Smooth muscle cell (in vitro differentiated cells): Measurements from ENCODE around the gene S100A1. TPM values are rescaled to one million over a fixed set of nuclear protein-coding genes. Genes with fewer than 3 reads are reported as not detected.

Experiments
- DNase-seq: peaks from one replicate; lab custom pipeline; 2025; ENCODE audit not compliant: unreplicated experiment; lab: John Stamatoyannopoulos, UW
- H2AFZ ChIP-seq: fragments of 200-600 bp; sonication (generic); 2 replicates; pipeline ENCODE4 v1.6.0; 2016; ENCODE audit warnings: antibody characterized with exemption, low read depth, mild to moderate bottlenecking
- H3F3A ChIP-seq: fragments of 200-600 bp; sonication (generic); 2 replicates; pipeline ENCODE4 v1.6.0; 2017; ENCODE audit warnings: antibody characterized with exemption, low read depth
- H3K27ac ChIP-seq: fragments of 200-600 bp; sonication (generic); 2 replicates; pipeline ENCODE4 v1.5.1; 2016; ENCODE audit warnings: low read depth, mild to moderate bottlenecking
- H3K27me3 ChIP-seq: fragments of 200-600 bp; sonication (generic); 2 replicates; pipeline ENCODE4 v1.6.1; 2016; ENCODE audit warnings: low read depth, mild to moderate bottlenecking
- H3K36me3 ChIP-seq: fragments of 200-600 bp; sonication (generic); 2 replicates; pipeline ENCODE4 v1.5.1; 2016; ENCODE audit warnings: low read depth
- H3K4me1 ChIP-seq: fragments of 200-600 bp; sonication (generic); 2 replicates; pipeline ENCODE4 v1.5.1; 2016; ENCODE audit warnings: low read depth
- H3K4me2 ChIP-seq: fragments of 200-600 bp; sonication (generic); 2 replicates; pipeline ENCODE4 v1.6.0; 2016; ENCODE audit warnings: mild to moderate bottlenecking
- H3K4me3 ChIP-seq: fragments of 200-600 bp; sonication (generic); 2 replicates; pipeline ENCODE4 v1.5.1; 2016; ENCODE audit warnings: mild to moderate bottlenecking
- H3K79me2 ChIP-seq: fragments of 200-600 bp; sonication (generic); 2 replicates; pipeline ENCODE4 v1.6.0; 2016; ENCODE audit warnings: low read depth, mild to moderate bottlenecking
- H3K9ac ChIP-seq: fragments of 200-600 bp; sonication (generic); 2 replicates; pipeline ENCODE4 v1.6.0; 2016; ENCODE audit warnings: low read depth
- H3K9me3 ChIP-seq: fragments of 200-600 bp; sonication (generic); replicated peaks from 2 replicates; pipeline ENCODE4 v1.5.1; 2016; ENCODE audit warnings: low read depth
- H4K20me1 ChIP-seq: fragments of 200-600 bp; sonication (generic); 2 replicates; pipeline ENCODE4 v1.6.0; 2016; ENCODE audit warnings: low read depth
- WGBS: methylation state at CpG from one replicate; pipeline ENCODE4 v1.1.7; 2016; ENCODE audit warnings: low lambda C conversion rate; 5-methylcytosine and 5-hydroxymethylcytosine counted together
- polyA plus RNA-seq: library from polyadenylated mRNA; unstranded; fragments of >200 nt; fragmentation: Nextera tagmentation; extraction: Ambion mirVana; gene quantifications from 2 replicates; pipeline ENCODE4 v1.2.1, GENCODE V29; 2016
- total RNA-seq: library from RNA; depleted of rRNA; stranded (reverse); fragments of >200 nt; gene quantifications from 2 replicates; pipeline ENCODE4 v1.2.3, GENCODE V29; 2014
- TF ChIP-seq, protein P1 (sequence below): fragments of 200-600 bp; sonication (generic); IDR thresholded peaks from 2 replicates; pipeline ENCODE4 v1.5.1; 2017; ENCODE audit warnings: borderline replicate concordance, mild to moderate bottlenecking, antibody characterized with exemption; ENCODE audit not compliant: insufficient read depth, poor library complexity, severe bottlenecking

S100A1 gene
- total and polyA plus RNA-seq, 2 experiments from 2014 or later: 1.0 to 8.3 TPM

DNA sequence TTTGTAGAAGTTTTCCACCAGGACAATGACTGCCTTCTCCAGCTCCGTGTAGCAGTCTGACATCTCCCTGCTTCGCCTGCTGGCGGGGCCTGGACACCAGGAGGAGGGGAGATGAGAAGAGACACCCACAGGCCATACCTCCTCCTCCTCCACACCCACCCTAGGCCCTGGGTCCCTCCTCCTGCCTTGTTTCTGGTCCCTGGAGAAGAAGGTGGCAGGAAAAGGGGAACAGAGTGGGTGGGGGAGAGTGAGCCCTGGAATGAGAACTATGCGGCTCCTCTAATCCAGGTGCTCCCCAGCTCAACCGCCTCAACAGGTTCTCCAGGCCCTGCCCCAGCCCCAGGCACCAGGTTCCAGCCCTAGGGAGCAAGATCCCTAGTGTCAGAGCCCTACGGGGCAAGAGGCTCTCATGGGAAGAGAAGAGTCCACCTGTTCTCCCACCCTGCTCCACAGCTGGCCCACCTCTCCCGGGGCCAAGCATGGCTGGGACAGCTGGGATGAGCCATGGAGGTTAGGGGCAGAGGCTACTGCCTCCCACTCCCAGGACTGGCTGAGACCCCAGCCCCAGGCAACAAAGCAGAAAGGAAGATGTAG is 20.0 kb upstream of the S100A1 start:
- no peak overlapping the region for H2AFZ ChIP-seq
- H3K9ac ChIP-seq: peak overlapping the region; percentile 81
- H3K27me3 ChIP-seq: no peaks in the 10 kb centered on the region
- peak overlapping the region; percentile 99 for H3K4me2 ChIP-seq
- H3K4me1 ChIP-seq: peaks cover 46% of the 10 kb centered on the region
- TF ChIP-seq, protein P1, sequence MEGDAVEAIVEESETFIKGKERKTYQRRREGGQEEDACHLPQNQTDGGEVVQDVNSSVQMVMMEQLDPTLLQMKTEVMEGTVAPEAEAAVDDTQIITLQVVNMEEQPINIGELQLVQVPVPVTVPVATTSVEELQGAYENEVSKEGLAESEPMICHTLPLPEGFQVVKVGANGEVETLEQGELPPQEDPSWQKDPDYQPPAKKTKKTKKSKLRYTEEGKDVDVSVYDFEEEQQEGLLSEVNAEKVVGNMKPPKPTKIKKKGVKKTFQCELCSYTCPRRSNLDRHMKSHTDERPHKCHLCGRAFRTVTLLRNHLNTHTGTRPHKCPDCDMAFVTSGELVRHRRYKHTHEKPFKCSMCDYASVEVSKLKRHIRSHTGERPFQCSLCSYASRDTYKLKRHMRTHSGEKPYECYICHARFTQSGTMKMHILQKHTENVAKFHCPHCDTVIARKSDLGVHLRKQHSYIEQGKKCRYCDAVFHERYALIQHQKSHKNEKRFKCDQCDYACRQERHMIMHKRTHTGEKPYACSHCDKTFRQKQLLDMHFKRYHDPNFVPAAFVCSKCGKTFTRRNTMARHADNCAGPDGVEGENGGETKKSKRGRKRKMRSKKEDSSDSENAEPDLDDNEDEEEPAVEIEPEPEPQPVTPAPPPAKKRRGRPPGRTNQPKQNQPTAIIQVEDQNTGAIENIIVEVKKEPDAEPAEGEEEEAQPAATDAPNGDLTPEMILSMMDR: no peak
- peak overlapping the region; percentile 93 for H3K27ac ChIP-seq
- H3K79me2 ChIP-seq: peaks cover 29% of the 10 kb centered on the region
- H3K4me3 ChIP-seq: peak overlapping the region; percentile 24
- WGBS: 71% methylated on average over 7 of the region's 7 CpGs
- no peaks in the 10 kb centered on the region for H4K20me1 ChIP-seq
- no peaks in the 10 kb centered on the region for H3K9me3 ChIP-seq
- peaks cover 16% of the 10 kb centered on the region for H3F3A ChIP-seq
- no peaks in the 10 kb centered on the region for H3K36me3 ChIP-seq
- DNase-seq: no peak

DNA sequence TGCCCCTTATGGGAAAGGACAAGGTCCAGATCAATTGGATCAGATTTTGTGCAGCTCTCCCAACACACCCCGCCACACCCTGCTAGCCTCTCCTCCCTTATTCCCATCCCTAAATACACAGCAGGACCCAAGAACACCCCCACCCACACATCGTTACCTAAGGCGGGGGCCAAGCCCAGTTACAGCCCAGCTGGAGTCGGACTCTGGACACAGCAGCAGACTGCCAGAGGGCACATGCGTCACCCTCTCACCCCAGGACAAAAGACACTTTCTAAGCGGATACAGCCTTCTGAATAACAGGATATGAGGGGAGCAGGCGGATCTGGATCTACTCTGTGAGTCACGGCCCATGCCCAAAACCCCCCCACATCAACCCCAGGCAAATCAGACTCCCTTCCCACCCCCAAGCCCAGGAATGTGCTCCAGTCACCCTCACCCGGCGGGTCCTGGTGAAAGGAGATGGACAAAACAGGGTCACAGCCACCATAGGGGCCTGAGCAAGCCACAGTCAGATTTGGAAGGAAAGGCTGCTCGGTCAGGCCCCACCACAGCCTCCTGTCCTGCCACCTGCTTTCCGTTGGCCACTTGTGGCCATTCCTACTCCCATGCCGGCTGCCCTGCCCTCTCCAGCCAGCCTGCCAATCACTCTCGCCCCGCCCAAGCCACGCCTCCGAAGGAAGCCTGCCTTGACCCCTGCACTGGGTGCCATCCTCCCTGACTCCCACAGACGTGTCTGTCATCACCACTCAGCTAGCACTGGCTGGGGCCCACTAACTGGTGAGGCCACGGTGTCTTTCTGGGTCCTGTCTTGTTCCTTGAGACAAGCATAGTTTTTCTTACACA is 19.3 kb upstream of the S100A1 start:
- H3K79me2 ChIP-seq: peaks cover 33% of the 10 kb centered on the region
- H3K4me3 ChIP-seq: peak overlapping the region; percentile 24
- no peak for DNase-seq
- WGBS: 11% methylated on average over 19 of the region's 19 CpGs
- H3K36me3 ChIP-seq: no peaks in the 10 kb centered on the region
- no peaks in the 10 kb centered on the region for H4K20me1 ChIP-seq
- peaks cover 47% of the 10 kb centered on the region for H3K4me1 ChIP-seq
- no peaks in the 10 kb centered on the region for H3K27me3 ChIP-seq
- TF ChIP-seq, protein P1: no peak
- peak overlapping the region; percentile 93 for H3K27ac ChIP-seq
- peaks cover 16% of the 10 kb centered on the region for H3F3A ChIP-seq
- no peaks in the 10 kb centered on the region for H3K9me3 ChIP-seq
- H3K4me2 ChIP-seq: peak overlapping the region; percentile 99
- peak overlapping the region; percentile 81 for H3K9ac ChIP-seq
- H2AFZ ChIP-seq: peak overlapping the region; percentile 0

DNA sequence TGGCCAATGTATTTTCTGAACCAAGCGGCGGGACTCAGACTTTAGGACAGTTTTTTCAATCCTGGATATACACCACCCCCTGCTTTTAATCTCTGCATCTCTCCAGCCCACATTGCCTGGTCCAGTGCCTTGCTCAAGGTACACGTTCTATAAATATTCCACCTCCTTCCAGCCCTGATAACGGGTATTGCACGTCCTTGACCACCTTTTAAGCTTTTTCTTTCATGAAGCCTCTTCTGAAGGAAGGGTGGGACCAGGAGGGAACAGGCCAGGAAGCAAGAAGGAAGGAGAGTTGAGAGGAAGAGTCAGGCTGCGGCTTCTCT is 18.7 kb upstream of the S100A1 start:
- 36% methylated on average over 6 of the region's 6 CpGs for WGBS
- H3K4me1 ChIP-seq: peaks cover 47% of the 10 kb centered on the region
- H3K27ac ChIP-seq: peak overlapping the region; percentile 93
- peak overlapping the region; percentile 68 for H3K9ac ChIP-seq
- H3K36me3 ChIP-seq: no peaks in the 10 kb centered on the region
- no peaks in the 10 kb centered on the region for H3K9me3 ChIP-seq
- H3K4me3 ChIP-seq: peak overlapping the region; percentile 24
- H3K4me2 ChIP-seq: peak overlapping the region; percentile 99
- peak overlapping the region; percentile 0 for H2AFZ ChIP-seq
- TF ChIP-seq, protein P1: no peak
- DNase-seq: no peak
- peaks cover 16% of the 10 kb centered on the region for H3F3A ChIP-seq
- no peaks in the 10 kb centered on the region for H4K20me1 ChIP-seq
- peaks cover 33% of the 10 kb centered on the region for H3K79me2 ChIP-seq
- H3K27me3 ChIP-seq: no peaks in the 10 kb centered on the region

DNA sequence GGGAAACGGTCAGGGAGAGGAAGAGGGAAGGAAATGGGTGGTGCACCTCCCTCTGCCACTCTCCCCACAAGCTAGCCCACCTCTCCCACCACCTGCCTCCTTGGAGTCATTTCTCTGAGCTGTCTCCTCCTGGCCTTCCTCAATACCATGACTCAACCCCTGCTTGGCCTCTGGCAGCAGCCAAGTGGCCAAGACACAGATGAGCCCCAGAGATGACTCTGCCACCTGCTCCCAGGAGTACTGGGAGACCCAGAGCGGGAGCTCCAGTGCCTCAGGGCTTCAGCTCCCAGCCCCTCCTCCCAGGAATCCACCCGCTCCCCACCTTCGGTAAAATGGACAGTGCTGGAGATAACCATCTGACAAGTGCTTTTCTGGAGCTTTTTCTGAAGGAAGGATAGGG is 17.9 kb upstream of the S100A1 start:
- 59% methylated on average over 4 of the region's 4 CpGs for WGBS
- Histone ChIP-seq H3K79me2 (peaks cover 33% of the 10 kb centered on the region), H3K36me3 (no peaks in the 10 kb centered on the region), H4K20me1 (no peaks in the 10 kb centered on the region), H3K27me3 (no peaks in the 10 kb centered on the region), H3K4me1 (peaks cover 47% of the 10 kb centered on the region), H3K27ac (peak overlapping the region; percentile 93), H3K4me3 (peak overlapping the region; percentile 21), H2AFZ (no peak overlapping the region), H3F3A (peaks cover 16% of the 10 kb centered on the region), H3K9me3 (no peaks in the 10 kb centered on the region), H3K9ac (peak overlapping the region; percentile 17), H3K4me2 (peak overlapping the region; percentile 99)
- TF ChIP-seq, protein P1: no peak
- DNase-seq: no peak
